HepG2 (cell line): Measurements from ENCODE around the gene MUCL3. TPM values are rescaled to one million over a fixed set of nuclear protein-coding genes. Genes with fewer than 3 reads are reported as not detected.
A peak's percentile ranks its signal among the peaks of the same experiment; 100 is the strongest.

ENCODE experiments used
- ATAC-seq: fragments of 200-7000 bp; cut with Tn5 transposase; 3 replicates; pipeline ENCODE4 v1.9.1; 2020; ENCODE audit warnings: mild to moderate bottlenecking, moderate library complexity
- BruUV-seq: library from RNA; stranded (reverse); fragments of 400-500 nt; replicated peaks from 2 replicates; lab custom pipeline; 2021; lab: Mats Ljungman, UMichigan
- CTCF ChIA-PET: fragments of 300-600 bp; formaldehyde crosslinking; extraction: SDS; loops from one replicate; lab custom pipeline; 2021; ENCODE audit warnings: low total read pairs, inconsistent platforms, low intra/inter-chr PET ratio; lab: Yijun Ruan, JAX
- POLR2A ChIA-PET: fragments of 350-600 bp; sonication (Branson Sonifier 250); formaldehyde crosslinking; loops from one replicate; lab custom pipeline; 2020; ENCODE audit warnings: antibody characterized with exemption, inconsistent platforms; lab: Yijun Ruan, JAX
- DNase-seq: peaks from one replicate; pipeline ENCODE4 v3.0.0-alpha.2; 2015; ENCODE audit warnings: low spot score
- FAIRE-seq: peaks from 3 replicates; lab custom pipeline; 2011; peaks lifted over from hg19 to GRCh38; lab: Jason Lieb, UNC
- H2AFZ ChIP-seq: one replicate; pipeline ENCODE4 v1.6.1; 2011; ENCODE audit warnings: low read length, inconsistent platforms
- H3K27ac ChIP-seq: fragments of 300-600 bp; 3 replicates; pipeline ENCODE4 v1.8.0; 2011; ENCODE audit warnings: mixed run types, mild to moderate bottlenecking, mixed read lengths, low read length, inconsistent platforms; ENCODE audit not compliant: insufficient read depth; ENCODE audit errors: extremely low read length
- H3K27me3 ChIP-seq, 2 experiments: fragments of 200-600 bp in 1 of 2; 2 replicates in 1 of 2; 3 replicates in 1 of 2; pipeline versions ENCODE4 v1.6.0 to v1.8.0; 2011; ENCODE audit warnings: low read length in 2 of 2, mild to moderate bottlenecking in 2 of 2, moderate library complexity in 2 of 2, inconsistent platforms in 1 of 2; ENCODE audit not compliant: insufficient read depth in 2 of 2, control insufficient read depth in 1 of 2
- H3K36me3 ChIP-seq, 2 experiments: fragments of 200-600 bp in 1 of 2; replicated peaks in 1 of 2; 2 replicates in 1 of 2; 3 replicates in 1 of 2; pipeline versions ENCODE4 v1.5.1 to v1.8.0; 2011; ENCODE audit warnings: low read length in 2 of 2, inconsistent platforms in 1 of 2; ENCODE audit not compliant: insufficient read depth in 2 of 2, control insufficient read depth in 1 of 2
- H3K4me1 ChIP-seq: 2 replicates; pipeline ENCODE4 v1.5.1; 2012; ENCODE audit warnings: low read length, inconsistent platforms; ENCODE audit not compliant: insufficient read depth
- H3K4me2 ChIP-seq: 2 replicates; pipeline ENCODE4 v1.6.0; 2011; ENCODE audit warnings: low read depth, low read length, inconsistent platforms
- H3K4me3 ChIP-seq, 3 experiments: fragments of 200-600 bp in 1 of 3; sonication (generic), shearing (Covaris generic) in 1 of 3; replicated peaks in 1 of 3; 2 replicates each; pipeline ENCODE4 v1.5.1; 2011 to 2016; ENCODE audit warnings: low read length in 3 of 3, inconsistent platforms in 2 of 3, low read depth in 2 of 3, mild to moderate bottlenecking in 2 of 3, control low read depth in 1 of 3, mixed read lengths in 1 of 3; ENCODE audit not compliant: insufficient read depth in 1 of 3
- H3K79me2 ChIP-seq: one replicate; pipeline ENCODE4 v1.6.1; 2011; ENCODE audit warnings: low read length, inconsistent platforms; ENCODE audit not compliant: insufficient read depth
- H3K9ac ChIP-seq: 2 replicates; pipeline ENCODE4 v1.6.0; 2011; ENCODE audit warnings: mild to moderate bottlenecking, low read depth, low read length, inconsistent platforms; ENCODE audit not compliant: insufficient read depth
- H3K9me3 ChIP-seq: 2 replicates; pipeline ENCODE4 v1.5.1; 2012; ENCODE audit warnings: mild to moderate bottlenecking, low read length
- H4K20me1 ChIP-seq: 2 replicates; pipeline ENCODE4 v1.6.0; 2011; ENCODE audit warnings: inconsistent platforms, mild to moderate bottlenecking, low read length, moderate library complexity; ENCODE audit not compliant: insufficient read depth
- HIVEP1 ChIP-seq: sonication (generic); formaldehyde crosslinking; IDR thresholded peaks from 2 replicates; pipeline ENCODE4 v1.4.0; 2020; ENCODE audit warnings: mild to moderate bottlenecking, missing genetic modification reagents
- HNF4G ChIP-seq, 2 experiments: sonication (generic) in 1 of 2; formaldehyde crosslinking in 1 of 2; IDR thresholded peaks; 2 replicates each; pipeline versions ENCODE4 v1.4.0 to v1.6.1; 2011 to 2020; ENCODE audit warnings: borderline replicate concordance in 2 of 2, low read depth in 2 of 2, mild to moderate bottlenecking in 2 of 2, low read length in 1 of 2, missing genetic modification reagents in 1 of 2, moderate library complexity in 1 of 2
- MIER3 ChIP-seq: IDR thresholded peaks from 2 replicates; pipeline ENCODE4 v1.6.1; 2016; ENCODE audit warnings: missing compliant biosample characterization, borderline replicate concordance
- MTF1 ChIP-seq: sonication (generic); formaldehyde crosslinking; IDR thresholded peaks from 2 replicates; pipeline ENCODE4 v1.5.0; 2020; ENCODE audit warnings: missing genetic modification reagents
- ZBTB44 ChIP-seq: sonication (generic); formaldehyde crosslinking; IDR thresholded peaks from 2 replicates; pipeline ENCODE4 v1.4.0; 2020; ENCODE audit warnings: missing genetic modification reagents
- ZNF850 ChIP-seq: sonication (generic); formaldehyde crosslinking; conservative IDR thresholded peaks from 2 replicates; pipeline ENCODE4 v1.9.0; 2021; ENCODE audit warnings: mild to moderate bottlenecking, missing genetic modification reagents
- WGBS: methylation state at CpG from one replicate; pipeline ENCODE4 v1.1.6; 2017; ENCODE audit warnings: low lambda C conversion rate; 5-methylcytosine and 5-hydroxymethylcytosine counted together
- in situ Hi-C: cut with HindIII; loops from 2 replicates; pipeline ENCODE4 v1.10.0; 2017; ENCODE audit warnings: low pct_unique_long_range_greater_than_20kb; ENCODE audit not compliant: extremely low pct_ligation_motif_present
- intact Hi-C: fragments of 100-400 bp; cut with micrococcal nuclease; formaldehyde crosslinking; loops from one replicate; pipeline ENCODE4 v1.10.0; 2022; ENCODE audit not compliant: unreplicated experiment
- polyA plus RNA-seq, 8 experiments: library from polyadenylated mRNA; depleted of rRNA in 3 of 8; stranded (reverse) in 7 of 8; unstranded in 1 of 8; fragments of >200 nt; fragmentation: Illumina TruSeq in 4 of 8; extraction: Trizol in 4 of 8; gene quantifications; 2 replicates each; pipeline versions ENCODE4 v1.2.1 to v1.2.3, GENCODE V29; 2011 to 2016; ENCODE audit warnings: low read depth in 4 of 8, missing spikeins in 1 of 8, mixed read lengths in 1 of 8; ENCODE audit not compliant: insufficient read depth in 1 of 8
- total RNA-seq, 5 experiments: library from RNA; depleted of rRNA; stranded (reverse); fragments of >200 nt; fragmentation: Illumina TruSeq; extraction: Trizol; gene quantifications; 2 replicates each; pipeline ENCODE4 v1.2.3, GENCODE V29; 2016; ENCODE audit warnings: low read depth in 1 of 5

MUCL3 gene
- total and polyA plus RNA-seq, 2 of the 13 experiments (the other 11 are each of a cell fraction or from before 2014, with no cell fraction given): not detected

GRCh38 chr6:30897882-30898281, 42.9 kb upstream of the MUCL3 start:
- H2AFZ ChIP-seq: no peak overlapping the region
- ChIA-PET POLR2A (no interaction called here), CTCF (no interaction called here)
- no peak for ATAC-seq
- no peaks in the 10 kb centered on the region for H3K4me1 ChIP-seq
- intact Hi-C loops: no loop called here
- peaks cover 29 to 53% of the 10 kb centered on the region in 2 experiments; a peak in 4 of 5 replicates for H3K36me3 ChIP-seq
- H3K27me3 ChIP-seq: no peaks in the 10 kb centered on the region
- no TSS peak for BruUV-seq
- no peaks in the 10 kb centered on the region for H3K79me2 ChIP-seq
- in situ Hi-C loops: no loop called here
- no peak for FAIRE-seq
- TF ChIP-seq ZBTB44 (CRISPR knock-in tag) (no peak), HNF4G (IDR thresholded peaks at IDR 0.05; ENCODE audit: borderline replicate concordance, low read depth, low read length) (0 out of 2 replicates have a peak, but pooled peaks have one; percentile 6), HNF4G (CRISPR knock-in tag; IDR thresholded peaks at IDR 0.05; ENCODE audit: borderline replicate concordance, low read depth) (no peak), MIER3 (CRISPR knock-in tag) (no peak), ZNF850 (CRISPR knock-in tag) (no peak), HIVEP1 (CRISPR knock-in tag) (no peak), MTF1 (CRISPR knock-in tag) (no peak)
- no peak overlapping the region for H3K9ac ChIP-seq
- WGBS: 93% methylated on average over 11 of the region's 16 CpGs
- no peaks in the 10 kb centered on the region for H4K20me1 ChIP-seq
- no peaks in the 10 kb centered on the region for H3K9me3 ChIP-seq
- H3K4me2 ChIP-seq: no peak overlapping the region
- DNase-seq: no peak
- no peak overlapping the region for H3K27ac ChIP-seq
- H3K4me3 ChIP-seq: no peak overlapping the region
